DMS 273 treated with DMSO at 0.1 percent for 48 hours (cell line): ENCODE measurements around the gene SLC38A3.

Experiments used
- DNase-seq: peaks from one replicate; lab custom pipeline; 2025; lab: John Stamatoyannopoulos, UW

SLC38A3 gene

DNA sequence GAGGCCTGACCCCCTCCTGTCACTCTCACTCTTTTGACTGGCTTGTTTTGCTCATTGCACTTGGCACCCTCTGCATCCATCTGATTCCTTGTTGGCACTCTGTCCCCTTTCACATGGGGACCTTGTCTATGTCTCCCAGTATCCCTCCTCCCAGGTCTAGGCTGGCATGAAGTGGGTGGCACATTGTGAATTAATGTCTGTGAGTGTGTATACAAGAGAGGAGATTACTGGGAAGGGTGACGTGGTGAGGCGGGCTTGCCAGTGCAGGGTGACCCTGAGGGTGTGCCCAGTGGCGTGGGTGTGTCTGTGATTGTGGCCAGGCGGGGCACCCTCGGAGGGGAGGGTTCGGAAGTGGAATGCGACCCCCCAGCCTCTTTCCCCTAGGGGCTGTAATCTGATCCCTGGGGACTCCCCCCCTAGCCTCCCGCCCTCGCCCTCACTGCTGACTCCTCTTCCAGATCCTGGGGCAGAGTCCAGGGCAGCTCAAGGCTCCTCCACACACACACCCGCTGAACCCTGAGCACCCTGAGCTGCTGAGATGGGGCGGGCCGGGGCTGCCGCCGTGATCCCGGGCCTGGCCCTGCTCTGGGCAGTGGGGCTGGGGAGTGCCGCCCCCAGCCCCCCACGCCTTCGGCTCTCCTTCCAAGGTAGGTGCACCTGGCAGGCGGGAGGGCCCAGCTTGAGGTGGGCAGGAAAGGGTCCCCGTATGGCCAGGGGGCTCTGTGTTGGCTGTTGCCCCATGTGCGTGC is 63.8 kb downstream of the SLC38A3 start, which contains the start of gene SEMA3B:
Gene SEMA3B, plus strand, starts transcription at position 445 of the 749 bp plus-strand sequence. Its CDS starts 94 bp downstream, at position 539.
- no peak for DNase-seq

DNA sequence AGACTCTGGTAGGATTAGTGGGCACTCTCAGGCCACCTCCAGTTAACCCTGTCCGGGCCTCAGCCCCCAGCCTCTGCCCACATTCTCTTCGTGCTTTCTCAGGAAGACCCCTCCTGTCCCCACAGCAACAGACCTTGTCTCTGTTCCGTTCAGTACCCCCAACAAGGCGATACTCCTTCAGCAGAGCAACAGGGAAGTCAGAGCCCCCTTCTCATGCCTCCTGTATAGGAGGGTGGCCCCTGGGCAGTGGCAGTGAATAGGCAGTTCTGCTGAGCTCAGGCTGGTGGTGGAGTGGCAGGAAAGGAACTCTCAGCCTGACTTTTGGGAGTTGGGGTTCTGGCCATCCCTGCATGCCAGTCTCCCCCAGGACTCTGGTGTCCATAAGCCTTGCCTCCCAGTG is 64.4 kb downstream of the SLC38A3 start:
- DNase-seq: no peak

DNA sequence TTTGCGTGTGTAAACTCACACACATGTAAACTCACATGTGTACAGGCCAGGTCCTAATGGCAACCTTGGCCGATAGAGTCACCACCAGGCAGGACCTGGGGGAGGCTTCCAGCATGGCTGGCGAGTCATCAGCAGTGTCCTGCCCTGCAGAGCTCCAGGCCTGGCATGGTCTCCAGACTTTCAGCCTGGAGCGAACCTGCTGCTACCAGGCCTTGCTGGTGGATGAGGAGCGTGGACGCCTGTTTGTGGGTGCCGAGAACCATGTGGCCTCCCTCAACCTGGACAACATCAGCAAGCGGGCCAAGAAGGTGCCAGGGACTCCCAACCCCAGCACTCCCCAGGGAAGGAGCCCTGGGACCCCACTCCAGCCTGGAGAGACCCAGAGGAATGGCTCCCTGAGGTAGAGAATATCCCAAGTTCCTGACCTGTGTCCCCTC is 64.9 kb downstream of the SLC38A3 start:
- no peak for DNase-seq

DNA sequence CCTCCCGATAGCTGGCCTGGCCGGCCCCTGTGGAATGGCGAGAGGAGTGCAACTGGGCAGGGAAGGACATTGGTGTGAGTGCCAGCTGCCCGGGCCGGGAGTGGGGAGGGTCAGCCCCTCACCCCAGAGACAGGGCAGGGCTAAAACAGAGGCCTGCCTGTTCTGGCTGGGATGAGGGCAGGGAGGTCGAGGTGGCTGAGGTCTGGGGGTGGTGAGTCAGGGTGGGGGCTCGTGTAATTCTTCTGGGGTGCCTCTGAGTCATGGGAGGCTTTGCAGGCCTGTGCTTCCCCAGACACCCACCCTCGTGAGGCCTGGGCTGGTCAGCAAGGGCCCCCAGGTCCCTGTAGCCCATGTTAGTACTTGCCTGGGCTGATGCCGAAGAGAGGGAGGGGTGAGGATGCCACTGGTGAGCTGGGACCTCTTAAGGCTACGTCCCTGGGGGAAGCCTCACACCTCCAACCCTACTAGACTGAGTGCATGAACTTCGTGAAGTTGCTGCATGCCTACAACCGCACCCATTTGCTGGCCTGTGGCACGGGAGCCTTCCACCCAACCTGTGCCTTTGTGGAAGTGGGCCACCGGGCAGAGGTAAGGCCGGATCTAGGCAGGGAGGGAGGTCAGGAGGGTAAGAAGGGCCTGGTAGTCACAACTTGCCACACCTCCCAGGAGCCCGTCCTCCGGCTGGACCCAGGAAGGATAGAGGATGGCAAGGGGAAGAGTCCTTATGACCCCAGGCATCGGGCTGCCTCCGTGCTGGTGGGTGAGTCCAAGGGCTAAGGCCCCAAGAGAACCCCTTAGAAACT is 65.6 kb downstream of the SLC38A3 start:
- no peak for DNase-seq
